RPMI7951 (cell line): ENCODE measurements around the gene CCT5. TPM values are rescaled to one million over a fixed set of nuclear protein-coding genes. Genes with fewer than 3 reads are reported as not detected.

Experiments
- DNase-seq: peaks from one replicate; pipeline ENCODE4 v3.0.0-alpha.2; 2012; ENCODE audit warnings: low read depth
- total RNA-seq: library from RNA; depleted of rRNA; stranded (reverse); fragments of >200 nt; shearing (Covaris generic); gene quantifications from 2 replicates; pipeline ENCODE4 v1.2.3, GENCODE V29; 2014

Gene CCT5
- total RNA-seq, 1 experiment from 2014 or later, result 627 TPM

DNA sequence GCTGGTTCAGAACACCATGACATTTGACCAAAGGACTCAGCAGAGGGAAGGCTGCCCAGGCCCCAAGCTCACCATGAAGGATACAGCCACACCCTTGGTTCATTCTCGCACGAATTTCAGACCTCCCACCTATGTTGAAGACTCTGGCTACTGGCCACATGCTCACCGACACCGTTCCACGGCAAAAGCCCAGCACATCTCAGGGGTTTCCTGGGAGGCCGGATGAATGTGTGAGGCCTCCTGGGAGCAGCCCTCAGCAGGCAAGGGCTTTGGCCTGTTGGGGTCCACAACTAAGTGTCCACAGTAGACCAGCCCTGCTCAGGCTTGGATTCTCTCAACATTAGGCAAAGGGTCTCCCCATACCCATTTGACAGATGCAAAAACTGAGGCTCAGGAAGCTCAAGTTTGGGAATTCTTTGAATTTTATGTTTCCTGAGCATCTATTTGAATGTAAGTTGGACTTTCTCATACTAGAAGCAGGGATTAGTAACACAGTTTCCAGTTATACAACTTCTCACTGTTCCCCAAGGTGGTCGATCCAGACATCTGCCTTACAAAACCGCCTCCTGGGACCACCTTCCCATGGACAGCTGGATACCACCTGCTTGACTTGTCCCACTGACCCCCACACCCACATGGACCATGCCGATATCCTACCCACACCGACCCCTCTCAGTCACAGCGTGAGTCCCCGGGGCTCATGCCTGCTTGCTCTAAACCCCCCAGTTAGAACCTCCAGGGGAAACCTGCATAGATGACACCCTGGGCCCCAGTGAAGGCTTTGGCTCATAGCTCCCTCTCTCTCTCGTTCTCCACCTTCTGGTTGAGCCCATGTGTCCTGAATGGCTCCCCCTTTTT is 27.9 kb downstream of the CCT5 start:
- no peak for DNase-seq

DNA sequence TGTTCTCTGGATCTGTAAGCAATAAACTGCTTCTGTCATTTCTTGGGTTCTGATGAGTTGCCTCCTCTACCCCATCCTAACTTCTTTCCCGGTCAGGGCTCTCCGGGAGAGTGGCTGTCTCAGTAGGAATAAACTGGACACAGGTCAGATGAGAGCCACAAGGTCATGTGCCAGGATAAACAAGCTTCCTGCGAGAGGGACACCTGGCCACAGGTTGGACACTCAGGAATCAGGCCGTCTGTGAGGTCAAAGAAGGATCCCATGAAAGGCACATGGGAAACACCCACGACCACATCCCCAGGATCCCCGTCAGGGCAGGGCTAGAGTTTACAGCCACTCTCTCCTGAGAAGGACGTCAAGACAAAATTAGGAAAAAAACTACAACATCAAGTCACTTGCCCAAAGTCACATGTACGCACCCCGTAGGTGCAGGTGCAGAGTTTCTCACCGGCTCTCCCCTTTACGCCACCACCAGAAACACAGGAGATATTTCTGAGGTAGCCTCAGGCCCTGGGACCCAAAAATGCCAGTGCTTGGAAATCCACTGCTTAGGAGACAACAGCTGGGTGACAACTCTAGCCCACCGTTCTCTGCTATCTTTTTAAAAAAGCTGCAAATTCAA is 28.7 kb downstream of the CCT5 start:
- DNase-seq, result no peak

DNA sequence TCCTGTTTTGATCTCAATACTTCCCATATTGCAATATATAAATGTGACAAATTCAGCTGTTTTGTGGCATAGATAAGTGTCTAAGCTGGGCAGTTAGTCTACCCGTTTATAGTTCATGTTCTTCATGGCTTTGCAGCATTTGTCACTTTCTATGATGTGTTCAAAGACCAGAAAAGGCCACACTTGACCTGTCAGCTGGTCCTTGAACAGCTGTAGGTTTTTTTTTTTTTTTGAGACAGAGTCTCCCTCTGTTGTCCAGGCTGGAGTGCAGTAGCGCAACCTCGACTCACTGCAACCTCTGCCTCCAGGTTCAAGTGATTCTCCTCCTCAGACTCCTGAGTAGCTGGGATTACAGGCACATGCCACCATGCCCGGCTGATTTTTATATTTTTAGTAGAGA is 29.2 kb downstream of the CCT5 start:
- DNase-seq, result no peak

DNA sequence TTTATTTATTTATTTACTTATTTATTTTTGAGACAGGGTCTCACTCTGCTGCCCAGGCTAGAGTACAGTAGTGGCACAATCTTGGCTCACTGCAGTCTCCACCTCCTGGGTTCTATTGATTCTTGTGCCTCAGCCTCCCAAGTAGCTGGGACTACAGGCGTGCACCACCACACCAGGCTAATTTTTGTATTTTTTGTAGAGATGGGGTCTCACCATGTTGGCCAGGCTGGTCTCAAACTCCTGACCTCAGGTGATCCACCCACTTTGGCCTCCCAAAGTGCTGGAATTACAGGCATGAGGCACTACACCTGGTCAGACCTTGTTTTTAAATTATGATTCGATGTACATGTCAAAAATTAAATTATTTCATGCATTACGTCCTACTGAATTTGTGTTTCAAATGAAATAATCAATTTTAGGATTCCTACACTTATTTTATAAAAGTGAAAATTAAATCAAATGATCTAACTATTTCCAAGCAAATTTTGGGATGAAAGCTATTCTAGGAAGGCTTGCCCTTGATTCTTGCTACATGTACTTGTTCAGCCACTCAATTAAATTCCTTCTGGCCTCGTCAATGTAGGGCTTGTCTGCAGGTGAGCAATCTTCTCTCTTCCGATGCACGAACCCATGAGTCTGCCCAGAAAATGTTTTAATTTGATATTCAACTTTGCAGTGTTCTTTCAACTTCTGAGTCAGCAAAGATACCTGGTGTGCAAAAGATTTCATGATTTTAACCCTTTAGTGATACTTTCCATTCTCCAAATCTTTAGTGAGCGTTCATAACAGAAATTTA is 30.0 kb downstream of the CCT5 start:
- DNase-seq, result no peak

DNA sequence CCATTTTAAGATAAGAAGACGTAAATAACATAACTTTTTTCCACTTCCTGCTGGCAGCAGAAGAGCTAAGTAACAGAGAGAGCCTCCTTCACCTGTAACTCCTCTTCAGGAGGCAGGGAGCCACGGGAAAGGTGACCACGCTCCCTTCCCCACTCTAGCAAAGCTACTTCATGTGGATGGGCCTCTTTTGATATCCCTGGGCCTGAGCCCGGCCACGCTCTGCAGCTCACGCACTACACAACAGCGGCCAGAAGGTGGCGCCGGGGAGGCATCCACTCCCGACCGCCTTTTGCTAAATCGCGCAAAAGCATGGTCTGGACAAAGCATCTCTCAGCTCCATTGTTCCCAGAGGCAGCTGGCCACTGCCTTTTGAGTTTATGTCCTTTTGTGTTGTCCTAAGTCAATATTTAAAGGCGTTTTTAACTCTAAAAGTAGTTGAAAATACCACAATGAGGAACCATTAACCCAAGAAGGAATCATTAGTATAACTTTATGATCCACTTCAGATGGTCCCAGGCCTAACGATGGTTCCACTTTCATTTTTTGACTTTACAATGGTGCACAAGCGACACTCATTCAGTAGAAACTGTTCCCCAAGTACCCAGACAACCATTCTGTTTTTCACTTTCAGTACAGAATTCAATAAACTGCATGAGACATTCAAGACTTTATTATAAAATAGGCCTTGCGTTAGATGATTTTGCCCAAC is 34.0 kb downstream of the CCT5 start:
- peak; percentile 64 for DNase-seq

DNA sequence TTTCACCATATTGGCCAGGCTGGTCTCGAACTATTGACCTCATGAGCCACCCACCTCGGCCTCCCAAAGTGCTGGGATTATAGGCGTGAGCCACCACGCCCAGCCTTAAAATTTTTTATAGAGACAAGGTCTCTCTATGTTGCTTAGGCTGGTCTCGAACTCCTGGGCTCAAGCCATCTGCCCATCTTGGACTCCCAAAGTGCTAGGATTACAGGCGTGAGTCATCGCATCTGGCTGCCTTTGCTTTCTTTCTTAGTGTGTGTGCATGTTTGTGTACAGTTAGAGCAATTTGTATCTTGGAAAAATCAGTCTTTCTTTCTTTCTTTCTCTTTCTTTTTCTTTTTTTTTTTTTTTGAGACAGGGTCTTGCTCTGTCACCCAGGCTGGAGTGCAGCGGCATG is 35.3 kb downstream of the CCT5 start:
- peak; percentile 47 for DNase-seq

DNA sequence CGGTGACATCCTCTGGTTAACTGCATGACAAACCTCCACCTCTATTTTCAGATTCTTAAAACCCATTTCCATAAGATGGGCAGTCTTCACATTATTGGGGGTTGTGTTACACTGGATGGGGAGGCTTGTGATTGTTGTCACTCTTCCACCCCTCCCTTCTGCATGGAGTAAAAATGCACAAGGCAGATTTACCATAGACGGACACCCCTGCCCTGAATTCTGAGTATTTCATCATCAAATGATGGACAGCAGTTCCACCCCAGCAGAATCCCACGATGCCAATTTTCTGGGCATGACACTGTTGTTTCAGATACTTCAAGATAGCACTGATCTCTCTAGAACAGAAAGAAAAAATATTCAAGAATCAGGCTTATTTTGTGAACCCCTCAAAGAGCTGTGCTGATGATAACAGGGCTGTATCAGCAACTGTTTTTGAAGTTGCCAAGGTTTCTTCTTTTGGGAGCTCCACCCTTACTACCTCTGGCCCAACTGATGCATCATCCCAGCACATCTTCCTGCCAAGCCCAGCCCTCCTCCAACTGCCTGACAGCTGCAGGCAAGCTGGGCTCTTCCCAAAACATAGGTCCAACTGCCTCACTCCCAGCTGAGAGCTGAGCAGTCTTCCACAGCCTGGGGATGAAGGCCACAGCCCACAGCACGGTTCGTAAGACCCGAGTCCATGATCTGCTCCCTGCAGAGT is 36.2 kb downstream of the CCT5 start:
- DNase-seq, result no peak

DNA sequence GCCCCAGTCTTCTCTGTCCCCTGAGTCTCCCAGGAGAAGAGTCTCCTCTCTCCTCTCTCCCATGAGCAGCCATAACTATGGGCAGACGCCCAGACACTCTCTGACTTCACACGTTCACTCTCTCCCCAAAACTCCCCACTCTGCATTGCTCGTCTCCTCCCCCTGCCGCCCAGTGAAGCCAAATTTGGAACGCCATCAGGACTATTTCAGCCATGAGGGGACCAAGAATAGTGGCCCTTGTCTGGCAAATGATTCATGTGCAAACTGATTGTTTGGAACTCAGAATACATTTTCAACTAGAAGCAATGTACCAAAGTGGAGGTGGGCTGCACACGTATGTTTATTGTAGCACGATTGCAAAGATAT is 36.8 kb downstream of the CCT5 start:
- no peak for DNase-seq

DNA sequence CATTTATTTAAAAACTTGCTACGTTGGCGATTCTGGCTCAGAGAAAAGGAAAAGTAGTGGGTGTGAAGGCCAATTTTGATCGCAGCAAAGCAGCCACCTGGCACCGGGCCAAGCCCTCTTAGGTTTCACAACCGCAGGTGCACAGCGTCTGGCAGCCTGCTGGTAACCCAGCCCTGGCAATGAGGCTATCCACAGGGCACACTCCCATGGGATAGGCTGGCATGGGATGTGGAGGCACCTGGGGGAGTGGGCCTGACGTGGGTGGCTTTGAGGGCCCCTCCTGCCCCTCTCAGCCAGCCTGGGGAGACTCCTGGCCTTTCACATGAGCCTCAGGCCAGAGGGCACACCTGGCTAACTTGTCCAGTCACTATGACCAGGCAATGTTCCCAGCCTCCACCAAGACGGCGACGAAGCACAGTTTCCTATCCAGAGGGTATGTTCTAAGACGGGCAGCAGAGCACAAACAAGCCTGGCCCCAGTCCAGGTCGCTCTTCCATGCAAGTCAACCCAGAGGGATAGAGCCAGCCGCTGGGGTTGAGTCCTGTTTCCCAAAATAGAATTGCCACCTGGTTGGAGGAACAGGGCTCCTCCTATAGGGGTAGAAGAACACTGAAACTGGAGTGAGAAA is 38.6 kb downstream of the CCT5 start:
- no peak for DNase-seq

DNA sequence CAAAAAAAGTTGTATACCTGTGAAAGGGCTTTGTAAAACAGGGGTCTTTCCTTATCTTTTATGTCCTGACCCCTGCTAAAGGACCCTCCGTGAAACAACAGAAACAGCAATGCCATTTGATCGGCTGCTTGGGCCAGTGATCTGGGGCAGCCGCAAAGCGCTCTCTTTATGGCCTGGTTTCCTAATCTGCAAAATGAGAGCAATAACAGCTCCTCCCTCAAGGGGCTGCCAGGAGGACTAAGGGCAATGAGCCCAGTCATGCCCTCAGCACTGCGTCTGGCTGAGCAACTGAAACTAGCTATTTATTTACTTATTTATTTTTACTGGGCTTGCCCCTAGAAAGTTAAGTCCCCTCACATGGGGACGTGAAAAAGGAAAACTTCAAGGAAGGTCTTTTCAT is 39.3 kb downstream of the CCT5 start:
- DNase-seq, result no peak

DNA sequence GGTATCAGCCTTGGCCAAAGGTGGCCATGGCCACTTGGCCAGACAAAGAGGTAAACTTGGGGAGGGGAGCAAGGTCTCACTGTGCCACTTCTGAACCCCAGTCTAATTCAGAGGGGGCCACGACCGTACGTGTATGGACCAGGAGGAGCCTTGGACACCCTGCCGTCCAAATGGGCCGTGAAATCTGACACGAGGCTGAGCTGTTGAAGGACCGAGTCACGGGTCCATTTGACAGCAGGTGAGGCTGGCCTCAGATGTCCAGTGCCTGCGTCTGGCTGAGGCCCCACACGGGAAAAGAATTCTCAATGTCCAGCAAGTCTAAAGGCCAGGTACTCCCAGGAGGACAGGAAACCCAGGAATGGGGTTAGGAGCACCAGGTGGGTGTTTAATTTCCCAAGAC is 39.9 kb downstream of the CCT5 start:
- no peak for DNase-seq

DNA sequence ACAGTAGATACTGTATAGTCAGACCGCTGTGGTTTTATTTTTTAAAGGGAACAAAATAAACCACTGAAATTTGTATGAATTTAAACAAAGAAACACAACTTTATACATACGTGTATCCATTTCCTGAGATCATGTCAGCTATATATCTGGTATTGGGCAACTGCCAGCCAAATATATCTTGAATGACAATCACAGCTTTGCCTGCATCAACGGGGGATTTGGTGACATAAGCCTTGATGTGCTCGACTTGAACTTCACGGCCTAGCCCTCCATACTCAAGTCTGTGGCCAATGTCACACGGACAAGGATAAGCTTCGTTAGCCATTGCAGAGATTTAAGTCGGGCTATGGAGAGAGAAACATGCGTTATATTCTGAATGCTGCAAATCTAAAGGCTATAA is 40.4 kb downstream of the CCT5 start:
- no peak for DNase-seq

DNA sequence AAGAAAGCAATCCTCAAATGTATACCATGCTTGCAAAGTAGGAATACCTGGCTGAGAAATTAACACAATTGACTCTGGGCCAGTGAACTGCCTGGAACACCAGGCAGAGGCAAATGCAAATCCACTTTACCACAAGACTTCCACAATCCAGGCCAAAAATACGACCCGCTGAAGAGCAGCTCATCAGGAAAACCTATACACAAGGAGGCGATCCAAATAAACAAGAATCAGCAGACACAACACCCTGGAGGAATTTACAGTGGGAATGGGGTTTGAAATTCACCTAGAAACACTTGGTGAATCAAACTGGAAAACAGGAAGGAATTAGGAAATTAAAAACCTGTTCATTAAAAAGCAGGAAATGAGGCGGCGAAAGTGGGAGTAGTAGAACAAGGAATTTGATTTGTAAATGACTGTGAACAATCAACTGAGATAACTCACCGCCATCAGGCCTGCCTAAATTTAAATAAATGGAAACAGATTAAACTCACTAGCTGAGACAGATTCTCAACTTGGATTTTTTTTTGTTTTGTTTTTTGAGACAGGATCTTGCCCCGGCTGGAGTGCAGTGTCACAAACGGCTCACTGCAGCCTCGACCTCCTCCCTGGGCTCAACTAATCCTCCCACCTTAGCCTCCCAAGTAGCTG is 41.7 kb downstream of the CCT5 start:
- DNase-seq, result no peak

DNA sequence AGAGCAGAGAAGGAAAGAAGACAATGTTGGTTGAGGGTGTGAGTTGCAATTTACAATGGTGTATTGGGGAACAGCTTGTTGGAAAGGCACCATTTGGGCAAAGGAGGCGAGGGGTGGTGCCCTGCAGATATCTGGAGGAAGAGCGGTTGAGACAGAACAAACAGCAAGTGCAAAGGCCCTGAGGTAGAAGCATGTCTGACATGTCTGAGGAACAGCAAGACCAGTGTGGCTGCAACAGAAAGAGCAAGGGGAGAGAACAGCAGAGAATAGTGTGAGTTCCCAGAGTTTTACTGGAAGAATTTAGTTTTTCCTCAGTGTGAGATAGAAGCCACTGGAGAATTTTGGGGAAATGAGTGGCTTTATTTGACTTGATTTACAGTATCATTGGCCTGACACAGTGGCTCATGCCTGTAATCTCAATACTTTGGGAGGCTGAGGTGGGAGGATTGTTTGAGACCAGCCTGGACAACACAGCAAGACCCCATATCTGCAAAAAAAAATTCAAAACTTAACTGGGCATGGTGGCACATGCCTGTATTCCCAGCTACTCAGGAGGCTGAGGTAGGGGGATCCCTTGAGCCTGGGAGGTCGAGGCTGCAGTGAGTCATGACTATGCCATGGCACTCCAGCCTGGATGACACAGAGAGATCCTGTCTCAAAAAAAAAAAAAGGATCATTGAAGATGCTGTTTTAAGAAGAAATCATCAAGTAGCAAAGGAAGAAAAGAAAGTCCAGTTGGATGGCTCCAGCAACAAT is 44.0 kb downstream of the CCT5 start:
- DNase-seq, result no peak

DNA sequence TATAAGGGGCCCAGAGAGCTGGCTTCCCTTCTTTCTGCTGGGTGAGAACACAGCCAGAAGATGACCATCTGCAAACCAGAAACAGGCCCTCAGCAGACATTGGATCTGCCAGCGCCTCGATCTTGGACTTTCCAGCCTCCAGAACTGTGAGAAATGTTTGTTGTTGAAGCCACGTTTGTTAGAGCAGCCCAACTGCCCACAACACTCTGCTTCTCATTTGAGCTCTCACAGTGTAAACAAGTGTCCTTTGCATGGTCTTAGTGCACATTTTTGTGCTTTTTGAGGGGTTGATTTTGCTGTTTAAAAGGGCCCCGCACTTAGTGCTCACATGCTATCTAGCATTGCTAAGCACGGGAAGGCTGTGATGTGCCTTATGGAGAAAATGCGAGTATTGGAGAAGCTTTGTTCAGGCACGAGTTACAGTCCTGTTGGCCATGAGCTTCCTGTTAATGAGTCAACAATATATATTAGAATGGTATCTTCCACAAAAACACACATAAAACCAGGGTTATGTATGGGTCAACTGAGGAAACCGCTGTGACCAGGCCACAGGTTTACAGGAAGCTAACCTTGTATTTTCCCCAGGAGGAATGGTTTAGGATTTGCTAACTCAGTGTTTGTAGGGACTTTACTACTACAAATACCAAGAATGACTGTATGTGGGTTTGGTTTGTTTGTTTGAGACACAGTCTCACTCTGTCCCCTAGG is 45.7 kb downstream of the CCT5 start:
- no peak for DNase-seq

DNA sequence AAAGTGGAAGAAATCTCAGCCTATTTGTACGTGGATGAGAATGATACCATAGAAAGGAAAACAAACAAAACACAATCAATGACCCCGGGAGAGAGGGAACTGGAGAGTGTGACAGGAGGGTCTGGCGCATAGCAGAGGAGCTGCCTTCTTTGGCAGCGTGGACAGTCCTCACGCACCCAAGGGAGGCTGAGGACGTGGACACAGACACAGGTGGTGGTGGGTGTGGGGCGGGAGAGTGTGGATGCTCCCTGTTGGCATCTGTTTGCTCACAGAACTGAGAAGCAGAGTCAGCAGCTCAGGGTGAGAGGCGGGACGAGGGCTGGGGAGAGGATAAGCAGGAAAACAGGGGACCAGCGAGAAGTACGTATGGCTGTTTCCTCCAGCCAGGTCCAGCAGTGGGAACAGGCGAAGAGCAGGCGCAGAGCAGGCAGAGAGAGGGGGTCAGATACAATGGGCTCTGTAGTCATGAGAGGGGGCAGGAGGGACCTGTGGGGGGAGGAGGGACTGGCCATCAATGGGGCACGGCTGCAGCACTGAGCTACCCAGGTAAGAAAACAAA is 47.6 kb downstream of the CCT5 start:
- no peak for DNase-seq

DNA sequence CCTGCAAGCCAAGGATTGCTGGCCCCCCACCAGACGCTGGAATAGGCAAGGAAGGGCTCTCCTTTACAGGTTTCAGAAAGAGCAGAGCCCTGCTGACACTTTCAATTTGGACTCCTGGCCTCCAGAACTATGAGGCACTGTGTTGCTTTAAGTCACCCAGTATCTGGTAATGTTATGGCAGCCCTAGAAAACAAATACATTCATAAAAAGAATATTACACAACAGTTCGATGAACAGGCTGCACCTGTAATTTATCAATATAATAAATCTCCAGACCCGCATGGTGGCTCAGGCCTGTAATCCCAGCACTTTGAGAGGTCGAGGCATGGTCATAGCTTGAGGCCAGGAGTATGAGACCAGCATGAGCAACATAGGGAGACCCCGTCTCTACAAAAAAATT is 50.2 kb downstream of the CCT5 start:
- no peak for DNase-seq

DNA sequence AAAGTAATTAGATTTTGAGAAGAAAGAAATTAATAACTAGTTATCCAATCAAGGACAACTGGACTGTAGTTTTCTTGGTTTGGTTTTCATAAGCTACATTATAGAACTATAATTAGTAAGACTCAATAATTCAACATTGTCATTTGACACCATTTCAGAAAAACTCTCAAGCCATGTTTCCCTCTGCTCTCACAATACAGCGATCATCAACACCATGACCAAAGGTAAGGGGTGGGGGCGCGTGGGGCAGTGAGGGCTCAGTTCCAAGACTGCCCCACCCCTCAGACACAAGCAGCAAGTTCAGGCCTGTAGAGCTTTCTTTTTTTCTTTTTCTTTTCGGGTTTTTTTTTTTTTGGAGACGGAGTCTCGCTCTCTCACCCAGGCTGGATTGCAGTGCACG is 51.2 kb downstream of the CCT5 start:
- DNase-seq, result no peak
